ENCODE results near the gene PRMT1. TPM values are rescaled to one million over a fixed set of nuclear protein-coding genes. Genes with fewer than 3 reads are reported as not detected.

Gene PRMT1
- polyA plus RNA-seq, 1 of the 3 experiments (the other 2 are of a cell fraction): 789 TPM

DNA sequence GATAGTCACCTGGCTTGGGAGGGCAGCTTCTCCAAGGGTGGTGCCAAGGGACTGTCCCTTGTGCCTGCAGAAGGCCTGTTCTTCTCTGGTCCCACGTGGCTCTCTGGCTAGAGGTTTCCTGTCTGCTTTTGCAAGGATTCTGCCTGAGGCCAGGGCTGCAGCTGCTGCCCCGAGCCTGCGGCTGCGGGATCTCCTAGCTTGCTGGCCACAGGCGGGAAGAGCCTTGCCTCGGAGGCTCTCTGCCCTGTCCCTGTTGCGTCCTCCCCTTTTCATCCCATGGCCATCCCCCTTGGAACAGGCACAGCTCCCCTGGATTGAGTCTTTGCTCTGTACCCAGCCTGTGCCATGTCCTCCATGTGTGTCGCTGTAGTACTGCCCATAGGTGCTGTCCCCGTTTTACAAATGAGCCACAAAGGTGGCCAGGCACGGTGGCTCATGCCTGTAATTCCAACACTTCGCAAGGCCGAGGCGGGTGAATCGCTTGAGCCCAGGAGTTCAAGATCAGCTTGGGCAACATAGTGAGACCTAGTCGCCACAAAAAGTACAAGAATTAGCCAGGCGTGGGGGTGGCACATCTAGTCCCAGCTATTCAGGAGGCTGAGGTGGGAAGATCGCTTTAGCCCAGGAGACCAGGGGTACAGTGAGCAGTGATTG is 20.5 kb upstream of the PRMT1 start:
- no peaks in the 10 kb centered on the region for H3K9me2 ChIP-seq
- H3K4me2 ChIP-seq: no peak overlapping the region
- no peaks in the 10 kb centered on the region for H3K27me3 ChIP-seq (ENCODE audit: insufficient read depth)
- H3K4me1 ChIP-seq (ENCODE audit: control insufficient read depth in 1 of 2, insufficient read depth in 2 of 2, low read depth in 1 of 2, low read length in 1 of 2): no peaks in the 10 kb centered on the region
- H3K9me3 ChIP-seq: no peaks in the 10 kb centered on the region
- 90% methylated on average over 11 of the region's 17 CpGs for WGBS (ENCODE audit: low lambda C conversion rate)
- no peak for DNase-seq
- H3K9ac ChIP-seq: no peak overlapping the region
- CTCF ChIA-PET: interaction anchor here (1.5 to 5.5 kb wide), 3 partner anchors 16 to 20 kb away, joined by 4 to 26 read pairs (median 5); no protein-coding TSS in a partner anchor
- no peak overlapping the region for H2AFZ ChIP-seq (ENCODE audit: low read depth)
- TF ChIP-seq YY1 (IDR thresholded peaks at IDR 0.05; ENCODE audit: low read depth) (no peak), GABPA (IDR thresholded peaks at IDR 0.05; ENCODE audit: low read depth) (no peak), SIN3A (IDR thresholded peaks at IDR 0.05; ENCODE audit: borderline replicate concordance, low read depth, low read length) (no peak), EZH2phosphoT487 (IDR thresholded peaks at IDR 0.05; ENCODE audit: borderline replicate concordance, low read depth) (no peak), TAF1 (IDR thresholded peaks at IDR 0.05; ENCODE audit: borderline replicate concordance, low read depth, low read length) (no peak), GATA2 (CRISPR knock-in tag; IDR thresholded peaks at IDR 0.05) (no peak), MXI1 (IDR thresholded peaks at IDR 0.05; ENCODE audit: low read depth, low read length) (no peak), PBX3 (IDR thresholded peaks at IDR 0.05) (no peak), NFIC (IDR thresholded peaks at IDR 0.05; ENCODE audit: borderline replicate concordance) (no peak), CHD2 (IDR thresholded peaks at IDR 0.05; ENCODE audit: low read length, partially characterized antibody) (no peak)
- TF ChIP-seq, protein P1, sequence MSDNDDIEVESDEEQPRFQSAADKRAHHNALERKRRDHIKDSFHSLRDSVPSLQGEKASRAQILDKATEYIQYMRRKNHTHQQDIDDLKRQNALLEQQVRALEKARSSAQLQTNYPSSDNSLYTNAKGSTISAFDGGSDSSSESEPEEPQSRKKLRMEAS (IDR thresholded peaks at IDR 0.05; ENCODE audit: low read depth): no peak
- TF ChIP-seq, protein P2, sequence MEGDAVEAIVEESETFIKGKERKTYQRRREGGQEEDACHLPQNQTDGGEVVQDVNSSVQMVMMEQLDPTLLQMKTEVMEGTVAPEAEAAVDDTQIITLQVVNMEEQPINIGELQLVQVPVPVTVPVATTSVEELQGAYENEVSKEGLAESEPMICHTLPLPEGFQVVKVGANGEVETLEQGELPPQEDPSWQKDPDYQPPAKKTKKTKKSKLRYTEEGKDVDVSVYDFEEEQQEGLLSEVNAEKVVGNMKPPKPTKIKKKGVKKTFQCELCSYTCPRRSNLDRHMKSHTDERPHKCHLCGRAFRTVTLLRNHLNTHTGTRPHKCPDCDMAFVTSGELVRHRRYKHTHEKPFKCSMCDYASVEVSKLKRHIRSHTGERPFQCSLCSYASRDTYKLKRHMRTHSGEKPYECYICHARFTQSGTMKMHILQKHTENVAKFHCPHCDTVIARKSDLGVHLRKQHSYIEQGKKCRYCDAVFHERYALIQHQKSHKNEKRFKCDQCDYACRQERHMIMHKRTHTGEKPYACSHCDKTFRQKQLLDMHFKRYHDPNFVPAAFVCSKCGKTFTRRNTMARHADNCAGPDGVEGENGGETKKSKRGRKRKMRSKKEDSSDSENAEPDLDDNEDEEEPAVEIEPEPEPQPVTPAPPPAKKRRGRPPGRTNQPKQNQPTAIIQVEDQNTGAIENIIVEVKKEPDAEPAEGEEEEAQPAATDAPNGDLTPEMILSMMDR (IDR thresholded peaks at IDR 0.05): no peak
- POLR2A ChIA-PET: interaction anchor here (2.1 kb wide), 1 partner anchor 8 kb away, joined by 6 read pairs; no protein-coding TSS in a partner anchor
- peaks cover 10% of the 10 kb centered on the region for H3F3A ChIP-seq (replicated peaks; ENCODE audit: insufficient read depth)
- no peak overlapping the region for H3K4me3 ChIP-seq (ENCODE audit: low read depth in 2 of 2, low read length in 1 of 2)
- H3K36me3 ChIP-seq (replicated peaks in 1 of 2; ENCODE audit: control insufficient read depth in 1 of 2, insufficient read depth in 2 of 2, low read length in 1 of 2): peaks cover 19 to 73% of the 10 kb centered on the region in 2 experiments
- H4K20me1 ChIP-seq (ENCODE audit: insufficient read depth): 0 out of 2 replicates have a peak, but pooled peaks cover 7% of the 10 kb centered on the region
- H3K27ac ChIP-seq (ENCODE audit: low read depth in 2 of 2, low read length in 1 of 2): no peak overlapping the region
- H3K79me2 ChIP-seq (ENCODE audit: insufficient read depth): no peaks in the 10 kb centered on the region

Measured in SK-N-SH (cell line).